HG03457 (cell line): Measurements from ENCODE around the gene SLC35F3.

Experiments used
- ATAC-seq: cut with Tn5 transposase; IDR thresholded peaks from one replicate; pipeline ENCODE4 v1.9.1; 2021; ENCODE audit warnings: moderate number of reproducible peaks; ENCODE audit not compliant: unreplicated experiment

Gene SLC35F3

GRCh38 chr1:233909195-233909594 lies 4.7 kb downstream of the SLC35F3 start:
- no peak for ATAC-seq

GRCh38 chr1:233912447-233912846 lies 8.0 kb downstream of the SLC35F3 start:
- ATAC-seq = no peak

GRCh38 chr1:233912909-233913308 lies 8.4 kb downstream of the SLC35F3 start:
- ATAC-seq = no peak

- no peak for ATAC-seq
Measured at GRCh38 chr1:233916706-233917105, 12.2 kb downstream of the SLC35F3 start.

GRCh38 chr1:233919786-233920185 lies 15.3 kb downstream of the SLC35F3 start:
- ATAC-seq = no peak

GRCh38 chr1:233928123-233928522 lies 23.6 kb downstream of the SLC35F3 start:
- ATAC-seq = no peak

GRCh38 chr1:233933339-233933738 lies 28.9 kb downstream of the SLC35F3 start:
- no peak for ATAC-seq

- no peak for ATAC-seq
Measured at GRCh38 chr1:233935297-233935868, 30.9 kb downstream of the SLC35F3 start.

GRCh38 chr1:233936422-233936821 lies 31.9 kb downstream of the SLC35F3 start:
- ATAC-seq = no peak

- no peak for ATAC-seq
Measured at GRCh38 chr1:233936842-233937241, 32.4 kb downstream of the SLC35F3 start.

DNA sequence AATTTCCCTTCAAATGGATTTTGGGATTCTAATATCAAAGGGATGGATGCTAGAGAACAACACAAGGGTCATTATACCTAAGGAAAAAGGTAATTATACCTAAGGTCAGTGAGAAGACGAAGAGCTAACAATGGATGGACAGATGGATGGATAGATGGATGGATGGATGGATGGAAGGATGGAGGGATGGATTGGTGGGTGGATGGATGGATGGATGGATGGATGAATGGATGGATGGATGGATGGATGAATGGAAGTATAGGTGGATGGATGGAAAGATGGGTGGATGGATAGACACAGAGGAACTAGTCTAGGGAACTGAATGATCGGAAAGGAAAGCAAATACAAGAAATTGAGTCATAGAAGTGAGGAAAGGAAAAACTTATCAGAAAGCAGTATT lies 34.0 kb downstream of the SLC35F3 start:
- no peak for ATAC-seq

GRCh38 chr1:233939451-233939850 lies 35.0 kb downstream of the SLC35F3 start:
- ATAC-seq = no peak

GRCh38 chr1:233940908-233941307 lies 36.4 kb downstream of the SLC35F3 start:
- no peak for ATAC-seq

GRCh38 chr1:233944601-233945000 lies 40.1 kb downstream of the SLC35F3 start:
- ATAC-seq = no peak

DNA sequence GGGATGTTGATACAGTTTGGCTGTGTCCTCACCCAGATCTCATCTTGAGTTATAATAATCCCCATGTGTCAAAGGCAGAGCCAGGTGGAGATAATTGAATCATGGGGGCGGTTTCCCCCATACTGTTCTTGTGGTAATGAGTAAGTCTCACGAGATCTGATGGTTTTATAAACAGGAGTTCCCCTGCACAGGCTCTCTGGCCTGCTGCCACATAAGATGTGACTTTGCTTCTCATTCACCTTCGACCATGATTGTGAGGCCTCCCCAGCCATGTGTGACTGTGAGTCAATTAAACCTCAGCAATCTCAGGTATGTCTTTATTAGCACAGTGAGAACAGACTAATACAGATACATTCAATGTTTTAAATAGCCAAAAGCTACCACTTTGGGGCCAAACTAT lies 41.1 kb downstream of the SLC35F3 start:
- no peak for ATAC-seq

- ATAC-seq = no peak
Measured at GRCh38 chr1:233945979-233946378, 41.5 kb downstream of the SLC35F3 start.

DNA sequence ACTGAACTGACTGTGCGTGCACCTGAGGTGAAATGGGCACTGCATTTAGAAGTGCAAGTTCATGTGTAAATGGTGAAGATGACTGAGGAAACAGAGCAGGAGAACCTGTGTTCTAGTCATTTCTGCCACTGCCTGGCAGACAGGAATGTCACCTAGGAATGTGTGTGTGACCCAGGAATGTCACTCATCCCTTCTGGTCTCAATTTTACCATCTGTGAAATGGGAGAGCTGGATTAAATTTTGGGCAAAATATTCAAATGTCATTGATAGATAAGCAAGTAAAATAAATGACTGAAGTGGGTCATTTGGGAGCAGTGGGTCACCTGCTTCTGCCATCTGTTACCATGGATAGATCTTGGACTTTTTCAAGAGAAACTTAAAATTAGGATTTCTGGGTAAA lies 42.2 kb downstream of the SLC35F3 start:
- no peak for ATAC-seq

- no peak for ATAC-seq
Measured at GRCh38 chr1:233951804-233952203, 47.3 kb downstream of the SLC35F3 start.

GRCh38 chr1:233957691-233958090 lies 53.2 kb downstream of the SLC35F3 start:
- ATAC-seq = no peak

GRCh38 chr1:233959102-233959501 lies 54.6 kb downstream of the SLC35F3 start:
- no peak for ATAC-seq

DNA sequence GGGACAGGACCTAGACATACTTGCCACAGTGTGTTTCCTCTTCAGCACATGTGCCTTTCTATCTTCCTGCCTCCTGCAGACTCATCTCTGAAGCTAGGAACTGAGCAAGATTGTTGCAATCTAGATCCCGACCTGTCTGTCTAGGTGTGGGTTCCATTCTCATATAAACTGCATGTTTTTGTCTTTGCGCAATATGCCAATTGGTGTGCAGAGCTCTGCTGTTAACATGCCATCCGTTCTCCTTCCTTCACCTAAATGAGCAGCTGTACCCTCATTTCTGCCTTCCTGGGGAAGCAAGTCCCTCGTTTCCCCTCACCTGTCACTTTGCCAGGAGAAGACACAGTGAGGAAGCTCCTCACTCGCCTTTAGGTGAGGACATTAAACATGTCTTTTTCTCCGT lies 55.5 kb downstream of the SLC35F3 start:
- ATAC-seq = no peak

DNA sequence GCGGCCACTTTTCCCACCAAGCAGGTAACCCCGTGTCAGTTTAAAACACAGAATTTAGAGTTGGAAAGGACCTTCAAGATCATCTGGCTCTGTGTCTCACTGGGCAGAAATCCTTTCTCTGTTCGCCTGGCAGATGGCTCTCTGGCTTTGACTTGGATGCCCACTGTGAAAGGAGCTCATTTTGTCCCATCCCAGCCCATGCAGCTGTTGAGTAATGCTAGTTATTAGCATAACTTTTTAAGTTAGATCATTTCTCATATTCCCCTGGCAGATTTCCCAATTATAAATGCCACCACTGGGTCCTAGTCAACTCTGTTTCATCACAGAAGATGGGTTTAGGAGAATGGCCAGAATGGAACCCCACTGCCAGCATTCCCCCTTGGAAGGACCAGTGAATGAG lies 55.9 kb downstream of the SLC35F3 start:
- no peak for ATAC-seq

GRCh38 chr1:233962878-233963277 lies 58.4 kb downstream of the SLC35F3 start:
- ATAC-seq = no peak
